ENCODE results near the gene DEFB119.

- TF ChIP-seq CTCF (IDR thresholded peaks at IDR 0.05) = no peak
- no peak for TF ChIP-seq POLR2A (IDR thresholded peaks at IDR 0.05)
Measured at GRCh38 chr20:31403886-31404285, 13.5 kb upstream of the DEFB119 start.
